GM12864 (cell line): ENCODE data around the gene TBPL2.

Experiments used
- DNase-seq: peaks from one replicate; pipeline ENCODE4 v3.0.0-alpha.2; 2011; ENCODE audit warnings: low read depth
- H3K4me3 ChIP-seq: 2 replicates; pipeline ENCODE4 v1.5.1; 2011; ENCODE audit warnings: mild to moderate bottlenecking, low read depth, low read length, control low read depth
- TF ChIP-seq, protein P1 (sequence below): IDR thresholded peaks from 2 replicates; pipeline ENCODE4 v1.5.1; 2011; ENCODE audit warnings: low read depth, mild to moderate bottlenecking, moderate library complexity, low read length, control low read depth, inconsistent platforms; ENCODE audit errors: missing control alignments

Gene TBPL2

DNA sequence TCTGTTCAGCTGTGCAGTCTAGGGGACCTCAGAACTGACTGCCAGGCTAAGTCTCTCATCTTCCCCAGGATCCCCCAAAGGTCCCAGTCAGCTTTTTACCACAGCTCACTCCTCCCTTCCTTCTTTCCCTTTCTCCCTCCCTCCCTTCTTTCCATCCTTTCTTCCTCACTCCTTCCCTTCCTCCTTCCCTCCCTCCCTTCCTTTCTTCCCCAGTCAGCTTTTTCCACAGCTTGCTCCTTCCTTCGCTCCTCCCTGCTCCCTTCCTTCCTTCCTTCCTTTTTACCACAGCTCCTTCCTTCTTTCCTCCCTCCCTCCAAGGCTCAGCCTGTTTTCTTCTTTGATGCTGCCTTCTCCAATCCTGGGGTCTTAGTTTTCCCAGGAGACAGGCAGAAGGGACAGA, 68.0 kb downstream of the TBPL2 start:
- H3K4me3 ChIP-seq, result no peak overlapping the region
- TF ChIP-seq, protein P1, sequence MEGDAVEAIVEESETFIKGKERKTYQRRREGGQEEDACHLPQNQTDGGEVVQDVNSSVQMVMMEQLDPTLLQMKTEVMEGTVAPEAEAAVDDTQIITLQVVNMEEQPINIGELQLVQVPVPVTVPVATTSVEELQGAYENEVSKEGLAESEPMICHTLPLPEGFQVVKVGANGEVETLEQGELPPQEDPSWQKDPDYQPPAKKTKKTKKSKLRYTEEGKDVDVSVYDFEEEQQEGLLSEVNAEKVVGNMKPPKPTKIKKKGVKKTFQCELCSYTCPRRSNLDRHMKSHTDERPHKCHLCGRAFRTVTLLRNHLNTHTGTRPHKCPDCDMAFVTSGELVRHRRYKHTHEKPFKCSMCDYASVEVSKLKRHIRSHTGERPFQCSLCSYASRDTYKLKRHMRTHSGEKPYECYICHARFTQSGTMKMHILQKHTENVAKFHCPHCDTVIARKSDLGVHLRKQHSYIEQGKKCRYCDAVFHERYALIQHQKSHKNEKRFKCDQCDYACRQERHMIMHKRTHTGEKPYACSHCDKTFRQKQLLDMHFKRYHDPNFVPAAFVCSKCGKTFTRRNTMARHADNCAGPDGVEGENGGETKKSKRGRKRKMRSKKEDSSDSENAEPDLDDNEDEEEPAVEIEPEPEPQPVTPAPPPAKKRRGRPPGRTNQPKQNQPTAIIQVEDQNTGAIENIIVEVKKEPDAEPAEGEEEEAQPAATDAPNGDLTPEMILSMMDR, result no peak
- DNase-seq, result no peak

DNA sequence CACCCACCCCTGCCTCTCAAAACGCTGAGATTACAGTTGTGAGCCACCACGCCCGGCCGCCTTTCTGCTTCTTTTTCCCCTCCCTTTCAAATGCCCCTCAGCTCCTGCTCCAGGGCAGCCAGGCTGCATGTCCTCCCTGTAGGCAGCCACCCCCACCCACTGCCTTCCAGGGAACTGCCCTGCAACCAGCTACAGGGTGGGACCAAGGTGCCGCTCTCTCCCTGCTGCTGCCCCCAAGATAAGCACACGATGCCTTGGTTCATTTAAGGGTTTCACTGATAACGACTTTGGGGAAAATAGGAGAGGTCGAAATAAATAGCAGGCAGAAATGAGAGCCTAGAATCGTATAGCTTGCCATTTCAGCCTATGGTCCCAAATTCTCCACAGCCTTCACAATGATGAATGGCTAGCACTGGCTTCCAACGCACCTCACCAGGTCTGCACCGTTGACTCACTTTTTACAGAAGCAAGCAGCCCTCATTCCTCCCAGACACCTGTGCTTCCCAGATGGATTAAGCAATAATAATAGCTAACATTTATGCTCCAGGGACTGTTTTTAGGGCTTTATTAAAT, 69.4 kb downstream of the TBPL2 start:
- no peak for DNase-seq
- no peak overlapping the region for H3K4me3 ChIP-seq
- TF ChIP-seq, protein P1, result no peak

DNA sequence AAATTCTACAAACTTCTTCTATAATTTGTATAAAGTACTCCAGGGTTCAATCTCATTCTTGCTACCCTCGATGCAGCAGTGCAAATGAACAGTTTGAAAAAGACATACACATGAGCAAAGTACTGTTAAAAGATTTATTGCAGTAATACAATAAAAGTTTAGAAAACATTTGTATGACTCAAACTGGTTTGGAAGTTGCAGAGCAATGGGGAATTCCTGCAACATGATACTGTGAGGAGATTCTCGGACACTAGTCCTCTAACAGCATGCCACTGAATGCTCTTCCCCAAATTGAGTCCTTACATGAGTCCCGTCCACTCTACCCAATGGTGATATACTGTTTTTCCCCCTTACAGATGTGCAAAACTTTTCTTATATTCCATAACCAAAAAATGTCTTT, 74.1 kb downstream of the TBPL2 start:
- H3K4me3 ChIP-seq, result no peak overlapping the region
- no peak for DNase-seq
- TF ChIP-seq, protein P1, result no peak
